Endothelial cell (in vitro differentiated cells): ENCODE data around the gene IST1. TPM values are rescaled to one million over a fixed set of nuclear protein-coding genes. Genes with fewer than 3 reads are reported as not detected.
"Not testable (repeated sequence)": the region's sequence is repeated elsewhere in the genome, so short reads cannot be mapped to it uniquely, and the experiment has no call there.

Source experiments
- DNase-seq: peaks from one replicate; pipeline ENCODE4 v3.0.0; 2021; ENCODE audit warnings: low spot score
- H3K27ac Mint-ChIP-seq: one replicate; pipeline ENCODE4 v1.8.0; 2021; ENCODE audit warnings: mixed read lengths, inconsistent platforms; ENCODE audit not compliant: unreplicated experiment
- H3K27me3 Mint-ChIP-seq: one replicate; pipeline ENCODE4 v1.8.0; 2021; ENCODE audit warnings: mild to moderate bottlenecking, moderate library complexity, mixed read lengths, inconsistent platforms; ENCODE audit not compliant: unreplicated experiment
- H3K36me3 Mint-ChIP-seq: one replicate; pipeline ENCODE4 v1.8.0; 2021; ENCODE audit warnings: mild to moderate bottlenecking, low read depth, mixed read lengths, inconsistent platforms; ENCODE audit not compliant: unreplicated experiment
- H3K4me1 Mint-ChIP-seq: one replicate; pipeline ENCODE4 v1.8.0; 2021; ENCODE audit warnings: mild to moderate bottlenecking, mixed read lengths, inconsistent platforms; ENCODE audit not compliant: unreplicated experiment
- H3K4me3 Mint-ChIP-seq: one replicate; pipeline ENCODE4 v1.8.0; 2021; ENCODE audit warnings: mild to moderate bottlenecking, mixed read lengths, inconsistent platforms; ENCODE audit not compliant: unreplicated experiment
- H3K9me3 Mint-ChIP-seq: one replicate; pipeline ENCODE4 v1.8.0; 2021; ENCODE audit warnings: mixed read lengths, inconsistent platforms; ENCODE audit not compliant: unreplicated experiment
- CTCF ChIP-seq: fragments of 200-600 bp; sonication (generic); IDR thresholded peaks from one replicate; pipeline ENCODE4 v1.5.0; 2021; ENCODE audit warnings: antibody characterized with exemption; ENCODE audit not compliant: unreplicated experiment
- total RNA-seq: library from RNA; stranded (reverse); fragmentation: NEBNext Ultra II Directional; extraction: Animal tissue kit (Norgen Biotek cat#: 25700); gene quantifications from one replicate; pipeline ENCODE4 v1.2.1, GENCODE V29; 2021; ENCODE audit not compliant: unreplicated experiment

The IST1 gene
- total RNA-seq, 1 donor from 2014 or later: 247 TPM

- no peak overlapping the region for H3K27ac Mint-ChIP-seq
- TF ChIP-seq CTCF: no peak
- peaks cover 1% of the 10 kb centered on the region for H3K27me3 Mint-ChIP-seq
- H3K36me3 Mint-ChIP-seq: peaks cover 38% of the 10 kb centered on the region
- no peak for DNase-seq
- peak overlapping the region; percentile 5 for H3K4me3 Mint-ChIP-seq
- no peaks in the 10 kb centered on the region for H3K9me3 Mint-ChIP-seq
- H3K4me1 Mint-ChIP-seq: peaks cover 3% of the 10 kb centered on the region
Observed at GRCh38 chr16:71865173-71865863, 30.0 kb upstream of the IST1 start.

- not testable (repeated sequence) for H3K9me3 Mint-ChIP-seq, H3K27me3 Mint-ChIP-seq, H3K4me3 Mint-ChIP-seq, H3K27ac Mint-ChIP-seq, DNase-seq, H3K4me1 Mint-ChIP-seq
- H3K36me3 Mint-ChIP-seq: peaks cover 35% of the 10 kb centered on the region
Observed at GRCh38 chr16:71867175-71867574, 28.2 kb upstream of the IST1 start.

- TF ChIP-seq CTCF: peak; percentile 21
- H3K4me3 Mint-ChIP-seq: no peak overlapping the region
- no peaks in the 10 kb centered on the region for H3K9me3 Mint-ChIP-seq
- H3K4me1 Mint-ChIP-seq: no peaks in the 10 kb centered on the region
- no peaks in the 10 kb centered on the region for H3K27me3 Mint-ChIP-seq
- no peak for DNase-seq
- no peak overlapping the region for H3K27ac Mint-ChIP-seq
- peaks cover 35% of the 10 kb centered on the region for H3K36me3 Mint-ChIP-seq
Observed at GRCh38 chr16:71867939-71868338, 27.4 kb upstream of the IST1 start.

GRCh38 chr16:71869089-71869488 lies 26.2 kb upstream of the IST1 start:
- H3K36me3 Mint-ChIP-seq: peaks cover 33% of the 10 kb centered on the region
- H3K4me1 Mint-ChIP-seq: no peaks in the 10 kb centered on the region
- no peak overlapping the region for H3K4me3 Mint-ChIP-seq
- no peaks in the 10 kb centered on the region for H3K9me3 Mint-ChIP-seq
- TF ChIP-seq CTCF: no peak
- H3K27ac Mint-ChIP-seq: no peak overlapping the region
- no peaks in the 10 kb centered on the region for H3K27me3 Mint-ChIP-seq
- no peak for DNase-seq

GRCh38 chr16:71870818-71871217 lies 24.5 kb upstream of the IST1 start:
- no peak overlapping the region for H3K4me3 Mint-ChIP-seq
- H3K36me3 Mint-ChIP-seq: peaks cover 20% of the 10 kb centered on the region
- H3K4me1 Mint-ChIP-seq: no peaks in the 10 kb centered on the region
- H3K9me3 Mint-ChIP-seq: no peaks in the 10 kb centered on the region
- no peak for DNase-seq
- no peak overlapping the region for H3K27ac Mint-ChIP-seq
- TF ChIP-seq CTCF: no peak
- no peaks in the 10 kb centered on the region for H3K27me3 Mint-ChIP-seq
